WERI-Rb-1 (cell line): ENCODE data around the gene SCNM1.
"Not testable (repeated sequence)": the region's sequence is repeated elsewhere in the genome, so short reads cannot be mapped to it uniquely, and the experiment has no call there.

ENCODE experiments used
- DNase-seq: peaks from one replicate; pipeline ENCODE4 v3.0.0-alpha.2; 2020
- H3K27ac ChIP-seq: fragments of 250-450 bp; sonication (Bioruptor Pico); 2 replicates; pipeline ENCODE4 v1.5.1; 2020; ENCODE audit warnings: mild to moderate bottlenecking, moderate library complexity
- H3K27me3 ChIP-seq: fragments of 250-450 bp; sonication (Bioruptor Pico); 2 replicates; pipeline ENCODE4 v1.5.1; 2021; ENCODE audit warnings: mild to moderate bottlenecking, low read depth, moderate library complexity; ENCODE audit not compliant: insufficient read depth, severe bottlenecking
- H3K36me3 ChIP-seq: fragments of 250-450 bp; sonication (Bioruptor Pico); 2 replicates; pipeline ENCODE4 v1.5.1; 2020; ENCODE audit warnings: mild to moderate bottlenecking, moderate library complexity
- H3K4me3 ChIP-seq: 2 replicates; pipeline ENCODE4 v1.5.1; 2011; ENCODE audit warnings: low read depth, mild to moderate bottlenecking, control low read depth, low read length
- H3K9me3 ChIP-seq: fragments of 250-450 bp; sonication (Bioruptor Pico); 2 replicates; pipeline ENCODE4 v1.5.1; 2021; ENCODE audit warnings: mild to moderate bottlenecking, moderate library complexity; ENCODE audit not compliant: severe bottlenecking
- TF ChIP-seq, protein P1 (sequence below): IDR thresholded peaks from 2 replicates; pipeline ENCODE4 v1.5.1; 2011; ENCODE audit warnings: low read depth, mild to moderate bottlenecking, control low read depth, inconsistent platforms, low read length

The SCNM1 gene

GRCh38 chr1:151175863-151176262, 9.9 kb downstream of the SCNM1 start, which contains the start of gene TMOD4:
Gene TMOD4 (minus strand): TSS chr1:151175981. CDS start chr1:151174875, 1,106 bp downstream.
- H3K27ac ChIP-seq = peak within 1 kb of the TSS; percentile 7; the same call in 1 of the 2 replicates
- H3K9me3 ChIP-seq = no peaks in the 10 kb centered on the region
- no peaks in the 10 kb centered on the region for H3K27me3 ChIP-seq
- peak; percentile 57 for DNase-seq
- no peak within 1 kb of the TSS for H3K4me3 ChIP-seq
- peaks cover 82% of the 10 kb centered on the region for H3K36me3 ChIP-seq
- TF ChIP-seq, protein P1, sequence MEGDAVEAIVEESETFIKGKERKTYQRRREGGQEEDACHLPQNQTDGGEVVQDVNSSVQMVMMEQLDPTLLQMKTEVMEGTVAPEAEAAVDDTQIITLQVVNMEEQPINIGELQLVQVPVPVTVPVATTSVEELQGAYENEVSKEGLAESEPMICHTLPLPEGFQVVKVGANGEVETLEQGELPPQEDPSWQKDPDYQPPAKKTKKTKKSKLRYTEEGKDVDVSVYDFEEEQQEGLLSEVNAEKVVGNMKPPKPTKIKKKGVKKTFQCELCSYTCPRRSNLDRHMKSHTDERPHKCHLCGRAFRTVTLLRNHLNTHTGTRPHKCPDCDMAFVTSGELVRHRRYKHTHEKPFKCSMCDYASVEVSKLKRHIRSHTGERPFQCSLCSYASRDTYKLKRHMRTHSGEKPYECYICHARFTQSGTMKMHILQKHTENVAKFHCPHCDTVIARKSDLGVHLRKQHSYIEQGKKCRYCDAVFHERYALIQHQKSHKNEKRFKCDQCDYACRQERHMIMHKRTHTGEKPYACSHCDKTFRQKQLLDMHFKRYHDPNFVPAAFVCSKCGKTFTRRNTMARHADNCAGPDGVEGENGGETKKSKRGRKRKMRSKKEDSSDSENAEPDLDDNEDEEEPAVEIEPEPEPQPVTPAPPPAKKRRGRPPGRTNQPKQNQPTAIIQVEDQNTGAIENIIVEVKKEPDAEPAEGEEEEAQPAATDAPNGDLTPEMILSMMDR = peak; percentile 96

DNA sequence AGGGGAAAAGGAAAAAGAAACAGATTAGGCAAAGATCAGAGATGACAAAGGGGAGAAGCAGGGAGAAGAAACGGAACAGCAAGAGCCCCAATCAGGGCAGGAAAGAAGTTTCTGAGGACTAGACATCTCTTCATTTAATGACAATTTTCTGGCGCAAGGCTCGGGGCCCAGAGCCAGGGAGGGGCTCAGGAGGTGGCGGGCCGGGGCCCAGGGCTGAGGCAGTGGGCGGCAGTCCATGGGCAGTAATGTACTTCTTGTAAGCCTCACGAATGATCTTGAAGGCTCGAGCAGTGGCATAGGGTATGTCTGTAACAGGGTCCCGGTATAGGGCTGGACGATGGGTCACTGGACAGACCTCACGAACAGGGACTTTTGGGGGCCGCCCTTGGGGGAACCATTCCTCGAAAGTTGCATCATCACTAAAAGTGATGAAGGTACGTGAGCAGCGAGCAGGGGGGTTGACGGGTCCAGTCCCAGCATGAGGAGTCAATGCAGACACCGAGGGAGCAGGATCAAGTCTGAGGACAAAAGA, 10.6 kb downstream of the SCNM1 start:
- no peak for DNase-seq
- Histone ChIP-seq H3K27ac (no peak overlapping the region), H3K36me3 (peaks cover 84% of the 10 kb centered on the region), H3K27me3 (no peaks in the 10 kb centered on the region), H3K9me3 (no peaks in the 10 kb centered on the region), H3K4me3 (no peak overlapping the region)
- TF ChIP-seq, protein P1 = no peak

- Histone ChIP-seq H3K9me3 (no peaks in the 10 kb centered on the region), H3K36me3 (peaks cover 68% of the 10 kb centered on the region), H3K27ac (no peak overlapping the region), H3K27me3 (no peaks in the 10 kb centered on the region), H3K4me3 (no peak overlapping the region)
- no peak for DNase-seq
- TF ChIP-seq, protein P1 = no peak
These were observed 18.3 kb downstream of the SCNM1 start for GRCh38 chr1:151184211-151184610.

DNA sequence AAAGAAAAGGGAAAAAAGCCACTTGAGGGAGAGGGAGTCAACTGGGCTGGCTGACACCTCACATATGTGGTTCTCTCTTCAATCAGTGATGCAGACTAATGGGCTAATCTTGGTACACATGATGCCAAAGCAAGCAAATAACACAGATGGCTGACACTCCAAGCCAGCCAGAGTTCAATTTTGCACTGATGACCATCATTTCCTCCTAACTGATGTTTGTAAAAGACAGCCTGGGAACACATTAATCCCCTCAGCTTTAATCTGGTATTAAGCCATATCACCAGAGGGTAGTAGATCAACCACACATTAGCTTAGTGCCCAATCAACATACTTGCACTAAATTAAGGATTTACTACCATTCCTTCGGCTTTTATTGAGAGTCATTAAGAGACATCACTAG, 21.3 kb downstream of the SCNM1 start:
- TF ChIP-seq, protein P1 = no peak
- Histone ChIP-seq H3K36me3 (peaks cover 42% of the 10 kb centered on the region), H3K9me3 (no peaks in the 10 kb centered on the region), H3K27me3 (no peaks in the 10 kb centered on the region), H3K4me3 (no peak overlapping the region), H3K27ac (peak overlapping the region; percentile 28)
- DNase-seq = peak; percentile 90

GRCh38 chr1:151188667-151189066, 22.7 kb downstream of the SCNM1 start:
- not testable (repeated sequence) for DNase-seq, H3K9me3 ChIP-seq, H3K27ac ChIP-seq, H3K27me3 ChIP-seq
- H3K36me3 ChIP-seq = peaks cover 27% of the 10 kb centered on the region
- peak overlapping the region; percentile 79 for H3K4me3 ChIP-seq

DNA sequence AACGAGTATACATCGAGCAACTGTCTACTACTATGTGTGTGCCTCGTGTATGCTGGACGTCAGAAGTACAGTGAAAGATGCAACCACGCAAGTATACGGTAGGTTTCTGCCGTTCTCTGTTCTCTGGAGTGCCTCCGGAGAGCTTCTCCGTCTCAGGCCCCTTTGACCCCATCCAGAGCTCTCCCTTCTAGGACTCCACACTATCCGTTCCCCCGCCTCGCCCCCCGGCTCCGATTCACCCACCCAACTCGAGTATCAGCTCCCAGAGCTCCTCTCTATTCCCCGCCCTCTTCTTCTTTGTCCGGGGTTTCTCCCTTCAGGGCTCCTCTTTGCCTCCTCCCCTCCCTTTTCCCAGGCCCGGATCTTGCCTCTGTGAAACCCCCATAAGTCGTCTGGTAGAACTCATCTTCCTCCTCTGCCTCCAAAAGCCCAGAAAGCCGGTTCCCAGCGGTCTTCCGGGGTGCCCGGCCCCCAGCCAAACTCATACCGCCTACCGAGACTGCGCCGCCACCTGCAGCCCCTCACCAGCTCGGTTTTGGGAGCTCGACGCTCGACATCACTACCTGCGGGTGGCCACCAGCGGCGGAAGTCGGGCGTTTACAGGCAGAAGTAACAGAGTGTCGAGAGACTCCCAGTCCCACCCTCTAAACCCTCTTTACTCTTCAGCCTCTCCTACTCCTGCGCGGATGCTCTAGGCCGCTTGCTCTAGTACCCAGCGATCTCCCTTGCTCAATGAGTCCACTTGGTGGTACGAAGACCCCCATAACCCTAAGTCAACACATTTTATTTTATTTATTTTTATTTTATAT, 23.9 kb downstream of the SCNM1 start, which contains the start of gene VPS72:
Gene VPS72 (minus strand): TSS at position 561 of the 809 bp plus-strand sequence. CDS start 76 bp downstream, at position 485.
- Histone ChIP-seq H3K27ac (peak within 1 kb of the TSS; percentile 93), H3K36me3 (peaks cover 15% of the 10 kb centered on the region), H3K4me3 (peak within 1 kb of the TSS; percentile 79), H3K27me3 (no peaks in the 10 kb centered on the region), H3K9me3 (no peaks in the 10 kb centered on the region)
- peak; percentile 99 for DNase-seq
- TF ChIP-seq, protein P1 = peak; percentile 40
